GM10847 (cell line): Measurements from ENCODE around the gene FCER2.

ENCODE experiments used
- POLR2A ChIP-seq: IDR thresholded peaks from 2 replicates; pipeline ENCODE4 v1.6.1; 2011; ENCODE audit not compliant: insufficient read length; ENCODE audit errors: extremely low read depth

FCER2 gene

DNA sequence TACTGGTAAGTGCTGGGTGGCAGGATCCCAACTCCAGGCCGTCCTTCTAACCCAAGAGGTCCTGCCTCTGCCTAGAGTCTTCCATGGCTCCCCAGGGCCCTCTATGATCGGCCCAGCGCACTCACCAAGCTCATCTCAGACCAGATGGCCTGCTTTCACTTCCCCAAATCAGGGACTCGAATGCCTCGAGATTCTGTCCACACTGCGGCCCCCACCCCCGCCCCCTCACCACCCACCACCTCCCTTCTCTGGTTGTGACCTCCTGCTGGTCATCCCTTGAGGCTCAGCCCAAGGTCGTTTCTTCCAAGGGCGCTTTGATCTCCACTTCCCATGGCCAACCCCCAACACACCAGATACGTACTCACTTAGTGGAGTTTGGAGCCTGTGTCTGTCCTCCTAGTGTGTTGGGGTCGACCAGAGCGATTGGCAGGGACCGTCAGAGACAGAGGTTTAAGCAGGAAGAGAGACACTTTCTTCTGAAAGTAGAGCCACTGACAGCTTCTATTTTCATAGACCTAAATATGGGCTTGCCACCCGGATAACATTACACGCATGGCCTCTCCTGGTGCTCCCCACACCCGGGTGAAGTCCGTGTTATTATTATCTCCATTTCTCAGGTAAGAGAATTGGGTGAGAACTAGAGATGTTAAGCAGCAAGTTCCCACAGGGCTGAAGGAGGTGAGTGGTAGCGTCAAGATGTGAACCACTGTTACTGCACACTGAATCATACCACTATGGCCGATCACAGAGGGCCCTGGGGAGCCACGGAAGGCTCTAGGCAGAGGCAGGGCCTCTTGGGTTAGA lies at the start of gene FCER2:
TSS of gene FCER2 (minus strand) at position 478 of the 804 bp plus-strand sequence. CDS start 2,371 bp downstream, outside the sequence.
- TF ChIP-seq POLR2A, result peak; percentile 10

- no peak for TF ChIP-seq POLR2A
Observed at GRCh38 chr19:7751157-7751783, 49.3 kb upstream of the FCER2 start.

- no peak for TF ChIP-seq POLR2A
Observed at GRCh38 chr19:7748756-7749155, 46.8 kb upstream of the FCER2 start.

GRCh38 chr19:7748171-7748570 lies 46.2 kb upstream of the FCER2 start:
- no peak for TF ChIP-seq POLR2A

DNA sequence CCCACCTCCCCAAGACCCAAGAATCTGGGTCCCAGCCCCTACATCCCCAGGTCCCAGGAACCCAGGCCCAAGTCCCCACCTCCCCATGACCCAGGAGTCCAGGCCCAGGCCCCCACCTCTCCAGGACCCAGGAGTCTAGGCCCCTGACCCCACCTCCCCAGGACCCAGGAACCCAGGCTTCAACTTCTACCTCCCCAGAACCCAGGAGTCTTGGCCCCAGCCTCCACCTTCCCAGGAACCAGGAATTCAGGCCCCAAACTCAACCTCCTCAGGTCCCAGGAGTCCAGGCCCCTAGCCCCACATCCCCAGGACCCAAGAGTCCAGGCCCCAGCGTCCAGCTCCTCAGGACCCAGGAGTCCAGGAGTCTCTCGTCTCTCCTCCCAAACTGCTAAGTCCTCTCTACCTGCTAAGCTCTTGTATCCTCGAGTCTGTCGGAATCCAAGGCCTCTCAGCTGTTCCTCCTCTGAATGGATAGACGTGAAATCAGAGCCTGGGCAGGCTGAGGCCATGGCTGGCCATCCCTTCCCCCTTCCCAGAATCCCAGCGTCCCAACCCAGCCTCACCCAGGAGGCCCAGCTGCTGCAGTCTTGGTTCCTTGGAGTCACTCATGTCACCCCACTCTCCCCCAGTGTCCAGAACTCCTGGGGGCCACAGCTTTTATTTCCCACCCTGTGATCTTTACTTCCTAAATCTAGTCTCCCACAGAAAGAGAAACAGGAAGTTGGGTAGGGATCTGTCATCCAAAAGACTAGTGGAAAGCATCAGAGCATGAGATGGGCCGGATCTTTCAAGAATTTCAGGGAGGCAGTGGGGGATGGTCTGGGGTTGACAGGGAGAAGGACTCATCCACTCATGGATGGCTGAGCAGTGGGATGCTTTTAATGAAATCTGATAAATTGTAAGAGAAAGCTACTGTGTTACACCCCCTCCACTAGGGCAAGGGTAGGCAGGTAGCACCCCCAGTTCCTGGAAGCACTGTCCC lies 45.3 kb upstream of the FCER2 start, which contains the start of gene CD209:
TSS of gene CD209 (minus strand) at position 632 of the 982 bp plus-strand sequence. CDS start at position 609, 23 bp downstream.
- no peak for TF ChIP-seq POLR2A

DNA sequence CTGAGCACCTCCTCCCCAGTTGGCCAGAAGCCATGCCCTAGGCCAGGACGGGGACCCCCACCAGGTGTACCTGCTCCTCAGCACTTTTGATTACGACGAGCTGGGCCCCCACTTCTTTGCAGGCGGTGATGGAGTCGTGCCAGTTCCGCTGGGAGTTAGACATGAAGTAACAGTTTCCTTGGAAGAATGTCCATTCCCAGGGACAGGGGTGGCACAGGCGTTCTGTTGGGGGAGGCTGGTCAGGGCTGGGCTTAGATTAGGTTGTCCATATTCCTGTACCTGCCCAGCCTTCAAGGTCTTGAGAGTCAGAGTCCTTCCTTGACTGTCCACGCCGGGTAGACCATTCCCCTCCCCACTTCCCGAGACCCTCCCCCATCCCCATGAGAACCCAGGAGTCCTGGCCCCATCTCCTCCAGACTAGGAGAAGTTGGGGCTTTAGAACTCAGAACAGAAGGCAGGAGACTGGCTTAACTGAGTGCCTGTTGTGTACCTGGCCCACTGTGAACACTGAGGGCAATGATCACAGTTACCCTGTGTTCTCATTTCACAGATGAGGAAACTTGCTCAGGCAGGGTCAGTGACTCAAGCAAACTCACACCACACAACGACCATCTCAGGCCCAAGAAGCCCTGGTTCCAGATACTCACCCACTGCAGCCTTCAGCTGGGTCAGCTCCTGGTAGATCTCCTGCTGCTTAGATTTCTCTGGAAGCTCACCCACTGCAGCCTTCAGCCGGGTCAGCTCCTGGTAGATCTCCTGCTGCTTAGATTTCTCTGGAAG lies 43.1 kb upstream of the FCER2 start:
- TF ChIP-seq POLR2A, result no peak

GRCh38 chr19:7744199-7744786 lies 42.4 kb upstream of the FCER2 start:
- TF ChIP-seq POLR2A, result no peak

- no peak for TF ChIP-seq POLR2A
Observed at GRCh38 chr19:7743425-7743841, 41.5 kb upstream of the FCER2 start.

GRCh38 chr19:7742991-7743390 lies 41.1 kb upstream of the FCER2 start:
- no peak for TF ChIP-seq POLR2A

DNA sequence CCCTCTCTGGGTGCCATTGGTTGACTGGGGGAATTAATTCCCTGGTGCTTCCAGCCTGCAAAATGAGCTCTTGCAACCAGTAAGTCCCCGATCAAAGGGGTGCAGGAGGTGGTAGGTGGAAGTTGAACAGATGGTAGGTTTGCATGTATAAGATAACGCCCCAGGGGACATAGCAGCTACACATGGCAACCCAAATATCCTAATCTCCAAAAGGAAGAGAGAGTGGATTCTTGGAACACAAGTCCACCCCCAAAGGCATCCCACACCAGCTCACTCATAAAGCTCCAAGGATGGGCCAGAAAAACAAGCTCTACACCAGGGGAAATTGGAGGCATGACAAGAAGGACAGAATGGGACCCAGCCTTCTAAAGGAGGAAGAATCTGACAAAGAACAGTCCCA lies 40.6 kb upstream of the FCER2 start:
- no peak for TF ChIP-seq POLR2A

- no peak for TF ChIP-seq POLR2A
Observed at GRCh38 chr19:7740682-7741054, 38.7 kb upstream of the FCER2 start.

GRCh38 chr19:7739801-7740681 lies 38.1 kb upstream of the FCER2 start:
- TF ChIP-seq POLR2A, result no peak

GRCh38 chr19:7739211-7739755 lies 37.4 kb upstream of the FCER2 start:
- no peak for TF ChIP-seq POLR2A
